ENCODE measurements around the gene RAD51B. TPM values are rescaled to one million over a fixed set of nuclear protein-coding genes. Genes with fewer than 3 reads are reported as not detected.

The RAD51B gene
- total RNA-seq, 4 donors from 2014 or later: 19.6 to 39.7 (median 25.4) TPM

GRCh38 chr14:67971627-67972625, 152.3 kb downstream of the RAD51B start:
- no peak for TF ChIP-seq EP300 (IDR thresholded peaks at IDR 0.05)
- TF ChIP-seq CTCF (IDR thresholded peaks at IDR 0.05): no peak
- no peak for TF ChIP-seq POLR2A (IDR thresholded peaks at IDR 0.05)
- no peak for TF ChIP-seq POLR2AphosphoS5 (IDR thresholded peaks at IDR 0.05)
- Histone ChIP-seq H3K4me1 (peaks cover 17% of the 10 kb centered on the region), H3K27ac (no peak overlapping the region), H3K9me3 (no peaks in the 10 kb centered on the region), H3K27me3 (no peaks in the 10 kb centered on the region), H3K4me3 (no peak overlapping the region), H3K36me3 (no peaks in the 10 kb centered on the region)
- WGBS: 34% methylated on average over 4 of the region's 4 CpGs
- no peak for DNase-seq (ENCODE audit: low spot score in 2 of 2)

GRCh38 chr14:67973436-67973835, 153.9 kb downstream of the RAD51B start:
- Histone ChIP-seq H3K4me3 (no peak overlapping the region), H3K27me3 (no peaks in the 10 kb centered on the region), H3K4me1 (peaks cover 32% of the 10 kb centered on the region), H3K9me3 (no peaks in the 10 kb centered on the region), H3K36me3 (no peaks in the 10 kb centered on the region), H3K27ac (no peak overlapping the region)
- no peak for DNase-seq (ENCODE audit: low spot score in 2 of 2)
- TF ChIP-seq EP300 (IDR thresholded peaks at IDR 0.05): no peak
- TF ChIP-seq CTCF (IDR thresholded peaks at IDR 0.05): no peak
- no peak for TF ChIP-seq POLR2AphosphoS5 (IDR thresholded peaks at IDR 0.05)
- no peak for TF ChIP-seq POLR2A (IDR thresholded peaks at IDR 0.05)

GRCh38 chr14:67975470-67975869, 155.9 kb downstream of the RAD51B start:
- Histone ChIP-seq H3K36me3 (no peaks in the 10 kb centered on the region), H3K27ac (no peak overlapping the region), H3K27me3 (no peaks in the 10 kb centered on the region), H3K4me1 (peaks cover 35% of the 10 kb centered on the region), H3K9me3 (no peaks in the 10 kb centered on the region), H3K4me3 (no peak overlapping the region)
- no peak for DNase-seq (ENCODE audit: low spot score in 2 of 2)
- TF ChIP-seq POLR2AphosphoS5 (IDR thresholded peaks at IDR 0.05): no peak
- TF ChIP-seq POLR2A (IDR thresholded peaks at IDR 0.05): no peak
- no peak for TF ChIP-seq EP300 (IDR thresholded peaks at IDR 0.05)
- TF ChIP-seq CTCF (IDR thresholded peaks at IDR 0.05): no peak
- 96% methylated on average over 6 of the region's 6 CpGs for WGBS

- no peaks in the 10 kb centered on the region for H3K9me3 ChIP-seq
- H3K27me3 ChIP-seq: no peaks in the 10 kb centered on the region
- 33% methylated on average over 1 of the region's 1 CpG for WGBS
- H3K27ac ChIP-seq: no peak overlapping the region
- TF ChIP-seq POLR2AphosphoS5 (IDR thresholded peaks at IDR 0.05): no peak
- no peak for TF ChIP-seq CTCF (IDR thresholded peaks at IDR 0.05)
- no peak for DNase-seq (ENCODE audit: low spot score in 2 of 2)
- H3K4me1 ChIP-seq: peaks cover 22% of the 10 kb centered on the region
- no peaks in the 10 kb centered on the region for H3K36me3 ChIP-seq
- H3K4me3 ChIP-seq: no peak overlapping the region
Measured at GRCh38 chr14:67977434-67978034, 158.0 kb downstream of the RAD51B start.

- Histone ChIP-seq H3K4me1 (peaks cover 18% of the 10 kb centered on the region), H3K27me3 (no peaks in the 10 kb centered on the region), H3K27ac (no peak overlapping the region), H3K4me3 (no peak overlapping the region), H3K36me3 (no peaks in the 10 kb centered on the region), H3K9me3 (no peaks in the 10 kb centered on the region)
- DNase-seq (ENCODE audit: low spot score in 2 of 2): no peak
- no peak for TF ChIP-seq CTCF (IDR thresholded peaks at IDR 0.05)
Measured at GRCh38 chr14:67978749-67979148, 159.2 kb downstream of the RAD51B start.
